IPS-18a (cell line): ENCODE results near the gene ARHGEF4.
A peak's percentile ranks its signal among the peaks of the same experiment; 100 is the strongest.

Experiments
- H3K27ac ChIP-seq: one replicate; pipeline ENCODE4 v1.5.1; 2013; ENCODE audit warnings: low read length
- H3K27me3 ChIP-seq: one replicate; pipeline ENCODE4 v1.6.1; 2013; ENCODE audit warnings: mild to moderate bottlenecking, low read length; ENCODE audit not compliant: control insufficient read depth, insufficient read depth
- H3K36me3 ChIP-seq: one replicate; pipeline ENCODE4 v1.6.1; 2013; ENCODE audit warnings: low read depth, low read length; ENCODE audit not compliant: control insufficient read depth
- H3K4me1 ChIP-seq: one replicate; pipeline ENCODE4 v1.6.1; 2013; ENCODE audit warnings: low read depth, low read length; ENCODE audit not compliant: control insufficient read depth
- H3K4me3 ChIP-seq: one replicate; pipeline ENCODE4 v1.5.1; 2013; ENCODE audit warnings: low read length
- H3K9ac ChIP-seq: one replicate; pipeline ENCODE4 v1.6.1; 2013; ENCODE audit warnings: mild to moderate bottlenecking, low read length, moderate library complexity
- H3K9me3 ChIP-seq: one replicate; pipeline ENCODE4 v1.6.1; 2013; ENCODE audit warnings: low read depth, low read length; ENCODE audit not compliant: control insufficient read depth

ARHGEF4 gene

DNA sequence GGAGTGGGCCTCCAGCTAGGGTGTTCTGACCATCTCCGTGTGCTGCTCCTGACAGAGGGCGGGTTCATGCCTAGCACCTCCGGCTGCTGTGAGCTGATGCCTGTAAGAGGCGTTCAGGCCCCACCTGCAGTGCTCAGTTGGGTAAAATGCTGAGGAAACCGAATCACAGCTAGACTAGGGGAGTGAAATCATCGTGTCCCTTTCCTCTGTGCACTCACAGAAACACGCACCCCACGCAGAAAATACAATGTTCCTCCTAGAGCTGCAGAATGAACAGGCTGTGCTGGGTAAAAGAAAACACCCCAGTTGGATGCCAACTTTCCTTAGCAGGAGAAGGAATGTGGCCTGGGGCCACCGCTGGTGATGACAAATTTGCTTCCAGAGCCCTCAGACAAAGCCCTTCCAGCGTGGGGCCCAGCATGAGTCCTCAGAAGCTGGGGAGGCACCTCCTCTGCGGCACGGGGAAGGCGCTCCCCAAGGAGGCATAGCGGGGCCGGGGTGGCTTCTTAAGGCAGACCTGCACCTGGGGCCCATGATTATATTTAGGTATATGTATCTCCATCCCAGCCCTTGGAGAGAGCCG lies 16.3 kb upstream of the ARHGEF4 start:
- no peaks in the 10 kb centered on the region for H3K36me3 ChIP-seq
- no peaks in the 10 kb centered on the region for H3K9me3 ChIP-seq
- no peaks in the 10 kb centered on the region for H3K27me3 ChIP-seq
- H3K4me1 ChIP-seq: peaks cover 22% of the 10 kb centered on the region
- peak overlapping the region; percentile 25 for H3K4me3 ChIP-seq
- H3K9ac ChIP-seq: no peak overlapping the region
- no peak overlapping the region for H3K27ac ChIP-seq

DNA sequence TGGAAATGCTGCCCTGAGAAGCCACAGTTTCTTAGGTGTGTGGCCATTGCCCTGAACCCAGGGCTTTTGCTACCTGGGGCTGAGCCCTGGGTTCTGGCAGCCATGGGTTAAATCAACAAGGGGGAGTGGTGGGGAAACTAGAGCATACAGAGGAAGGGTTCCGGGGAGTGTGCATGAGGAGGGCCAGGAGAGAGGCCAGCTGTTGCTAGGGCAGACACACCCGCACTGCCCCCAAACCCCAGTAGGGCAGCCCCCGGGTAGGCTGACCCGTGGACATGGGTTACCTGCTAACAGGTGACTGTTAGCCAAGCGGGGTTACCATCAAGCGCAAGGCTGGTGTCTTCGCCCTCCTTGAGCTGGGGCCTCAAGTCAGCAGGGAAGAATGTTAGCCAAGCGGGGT lies 14.8 kb upstream of the ARHGEF4 start:
- Histone ChIP-seq H3K9ac (no peak overlapping the region), H3K36me3 (no peaks in the 10 kb centered on the region), H3K27ac (no peak overlapping the region), H3K27me3 (no peaks in the 10 kb centered on the region), H3K4me1 (peaks cover 23% of the 10 kb centered on the region), H3K9me3 (no peaks in the 10 kb centered on the region), H3K4me3 (no peak overlapping the region)

DNA sequence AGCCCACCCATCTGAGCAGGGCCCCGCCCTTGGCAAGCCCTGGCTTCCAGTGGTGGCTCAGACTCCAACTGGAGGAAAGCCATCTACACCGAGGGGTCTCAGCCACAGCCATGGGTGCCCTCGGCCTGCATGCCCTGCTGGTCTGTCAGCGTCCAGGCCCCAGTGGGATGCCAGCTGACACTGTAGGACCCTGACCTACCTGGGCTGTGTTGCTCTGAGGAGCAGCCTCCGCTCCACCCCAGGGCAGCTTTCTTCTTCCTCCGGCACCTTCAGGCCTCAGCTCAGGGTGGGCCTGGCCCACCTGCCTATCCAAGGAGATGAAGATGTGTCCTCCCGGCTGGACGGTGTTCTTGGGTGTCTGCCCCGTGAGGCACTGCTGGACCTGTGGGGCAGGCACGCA lies 13.9 kb upstream of the ARHGEF4 start:
- Histone ChIP-seq H3K9ac (no peak overlapping the region), H3K9me3 (no peaks in the 10 kb centered on the region), H3K4me3 (no peak overlapping the region), H3K4me1 (peaks cover 32% of the 10 kb centered on the region), H3K27me3 (no peaks in the 10 kb centered on the region), H3K36me3 (no peaks in the 10 kb centered on the region), H3K27ac (no peak overlapping the region)

DNA sequence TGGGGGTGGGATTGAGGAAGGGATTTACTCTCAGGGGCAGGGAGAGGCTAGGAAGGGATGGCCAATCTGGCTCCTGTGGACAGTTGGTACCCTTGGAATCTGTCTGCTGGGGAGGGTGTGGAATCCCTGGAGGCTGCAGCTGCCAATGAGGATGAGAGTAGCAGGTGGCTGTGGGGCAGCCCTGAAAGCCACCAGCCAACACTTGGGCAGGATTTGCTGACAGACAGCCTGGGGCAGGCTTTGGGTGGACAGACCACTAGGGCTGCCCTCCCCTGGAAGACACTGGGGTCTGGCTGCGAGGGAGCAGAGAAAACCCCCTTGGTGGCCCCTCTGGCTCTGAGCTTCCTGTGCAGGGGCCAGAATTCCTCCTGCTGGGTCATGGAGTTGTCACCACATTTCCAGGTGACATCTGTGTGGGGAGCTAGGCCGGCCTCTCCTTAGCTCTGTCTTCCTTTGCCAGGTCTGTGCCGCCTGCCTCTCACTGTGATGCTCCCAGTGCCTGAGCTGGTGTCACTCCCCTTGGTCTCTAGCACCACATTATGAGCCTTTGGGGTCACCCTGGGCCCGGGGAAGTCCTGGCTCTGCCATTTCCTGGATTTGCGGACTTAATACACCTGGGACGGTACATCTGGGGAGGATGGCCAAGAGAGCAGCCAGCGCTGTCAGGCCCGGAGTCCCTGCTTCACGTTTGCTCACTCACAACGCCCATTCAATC lies 13.4 kb upstream of the ARHGEF4 start:
- H3K9me3 ChIP-seq: no peaks in the 10 kb centered on the region
- H3K9ac ChIP-seq: no peak overlapping the region
- H3K27ac ChIP-seq: no peak overlapping the region
- no peak overlapping the region for H3K4me3 ChIP-seq
- H3K27me3 ChIP-seq: no peaks in the 10 kb centered on the region
- H3K4me1 ChIP-seq: peaks cover 37% of the 10 kb centered on the region
- no peaks in the 10 kb centered on the region for H3K36me3 ChIP-seq

DNA sequence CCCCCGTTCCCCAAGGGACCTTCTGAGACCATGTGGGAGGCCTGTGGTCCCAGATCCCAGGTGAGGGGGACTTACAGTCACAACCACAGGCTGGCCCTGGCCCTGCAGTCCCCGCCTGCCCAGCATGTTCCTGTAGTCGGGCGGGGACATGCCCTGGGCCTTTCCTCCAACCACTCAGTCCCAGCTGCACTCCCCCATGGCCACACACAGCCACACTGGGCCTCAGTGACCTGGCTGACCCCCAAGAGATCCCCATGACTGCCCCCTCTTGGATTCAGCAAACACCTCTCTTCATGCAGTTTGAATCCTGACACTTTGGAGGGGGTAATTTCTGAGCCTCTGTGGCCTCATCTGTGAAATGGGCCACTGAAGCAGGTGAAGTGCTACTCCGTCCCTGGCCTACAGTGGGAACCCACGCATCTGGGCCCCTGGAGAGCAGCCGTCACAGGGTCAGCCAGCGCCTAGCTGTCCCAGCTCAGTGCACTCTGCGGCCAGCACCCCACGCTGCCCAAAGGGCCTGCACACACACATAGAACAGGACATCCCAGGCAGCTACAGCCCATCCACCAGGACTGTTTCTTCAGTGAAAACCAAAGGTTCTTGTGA lies 12.7 kb upstream of the ARHGEF4 start:
- Histone ChIP-seq H3K27ac (no peak overlapping the region), H3K9ac (no peak overlapping the region), H3K27me3 (no peaks in the 10 kb centered on the region), H3K4me3 (no peak overlapping the region), H3K4me1 (peaks cover 41% of the 10 kb centered on the region), H3K9me3 (no peaks in the 10 kb centered on the region), H3K36me3 (no peaks in the 10 kb centered on the region)

DNA sequence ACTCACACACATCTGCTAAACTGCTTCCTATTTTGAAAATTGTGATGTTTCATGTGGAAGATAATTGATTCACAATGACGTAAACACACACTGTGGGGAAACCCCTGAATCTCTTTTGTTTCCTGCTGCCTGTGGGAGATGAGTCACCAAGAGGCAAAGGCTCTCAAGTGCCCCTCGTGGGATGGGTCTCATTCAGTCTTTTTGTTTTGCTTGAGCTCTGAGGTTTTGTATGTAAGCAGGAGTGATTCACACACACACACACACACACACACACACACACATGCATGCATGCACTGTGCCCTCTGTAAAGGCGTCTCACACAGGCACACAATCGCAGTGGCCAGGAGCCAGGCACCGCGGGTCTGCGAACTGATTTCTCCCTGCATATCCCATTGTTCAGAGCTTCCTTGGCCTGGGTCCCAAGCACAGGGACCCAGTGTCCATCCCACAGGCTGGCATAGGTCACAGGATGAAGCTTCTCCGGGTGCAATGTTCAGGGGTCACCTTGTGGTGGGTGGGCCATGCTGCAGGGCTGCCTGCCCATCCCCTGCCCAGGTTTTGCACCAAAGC lies 12.1 kb upstream of the ARHGEF4 start:
- Histone ChIP-seq H3K9ac (no peak overlapping the region), H3K27me3 (no peaks in the 10 kb centered on the region), H3K4me1 (peaks cover 41% of the 10 kb centered on the region), H3K9me3 (no peaks in the 10 kb centered on the region), H3K36me3 (no peaks in the 10 kb centered on the region), H3K27ac (no peak overlapping the region), H3K4me3 (no peak overlapping the region)

DNA sequence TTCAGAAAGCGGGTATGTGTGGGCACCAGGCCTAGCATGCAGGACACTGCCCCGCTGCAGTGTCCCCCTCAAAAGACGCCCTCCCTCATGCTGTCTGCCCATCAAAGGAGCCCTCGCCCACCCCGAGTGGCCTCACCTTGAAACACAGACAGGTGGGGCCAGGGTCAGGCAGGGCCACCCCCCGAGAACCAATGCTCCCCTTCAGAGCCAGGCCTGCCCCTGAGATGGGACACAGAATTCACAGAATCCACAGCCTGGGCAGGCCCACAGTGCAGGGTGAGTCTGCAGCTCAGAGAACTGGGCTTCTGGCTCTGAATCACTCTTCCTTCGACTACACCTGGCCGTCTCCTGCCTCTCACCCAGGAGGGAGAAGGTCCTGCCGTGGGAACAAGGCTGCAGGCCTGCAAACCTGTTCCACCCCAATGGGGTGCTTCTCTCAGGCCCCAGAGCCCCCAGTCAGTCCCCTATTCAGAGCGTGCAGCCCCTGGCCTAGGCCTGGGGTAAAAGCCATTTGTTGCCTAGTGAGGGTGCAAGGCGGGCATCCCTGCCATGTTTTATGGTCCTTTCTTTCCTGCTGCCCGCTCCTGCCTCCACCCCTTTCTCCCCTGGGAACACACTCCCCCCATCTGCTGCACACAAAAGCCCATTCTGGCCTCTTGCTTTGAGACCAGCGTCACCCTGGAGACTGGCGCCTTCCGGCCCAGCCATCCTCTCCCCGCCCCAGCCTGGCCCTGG lies 11.3 kb upstream of the ARHGEF4 start:
- H3K4me1 ChIP-seq: peaks cover 33% of the 10 kb centered on the region
- H3K9ac ChIP-seq: no peak overlapping the region

DNA sequence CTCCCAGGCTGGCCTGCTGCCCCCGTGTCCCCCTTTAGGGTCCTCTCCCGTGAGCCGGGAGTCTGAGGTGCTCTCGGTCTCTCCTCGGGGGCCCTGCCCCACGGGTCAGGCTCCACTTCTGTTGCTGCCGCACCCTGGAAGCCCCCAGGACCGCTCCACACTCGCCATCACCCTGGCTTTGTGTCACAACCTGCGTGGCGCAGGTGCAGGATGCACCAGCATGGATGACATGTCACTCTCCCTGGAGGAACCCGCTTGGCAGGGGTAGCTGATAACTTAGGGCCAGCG lies 10.8 kb upstream of the ARHGEF4 start:
- no peak overlapping the region for H3K27ac ChIP-seq

More for the DNA sequence above, 11.3 kb upstream of the ARHGEF4 start:
- no peaks in the 10 kb centered on the region for H3K9me3 ChIP-seq
- H3K4me3 ChIP-seq: no peak overlapping the region
- H3K27me3 ChIP-seq: no peaks in the 10 kb centered on the region
- H3K36me3 ChIP-seq: no peaks in the 10 kb centered on the region
- H3K27ac ChIP-seq: no peak overlapping the region

DNA sequence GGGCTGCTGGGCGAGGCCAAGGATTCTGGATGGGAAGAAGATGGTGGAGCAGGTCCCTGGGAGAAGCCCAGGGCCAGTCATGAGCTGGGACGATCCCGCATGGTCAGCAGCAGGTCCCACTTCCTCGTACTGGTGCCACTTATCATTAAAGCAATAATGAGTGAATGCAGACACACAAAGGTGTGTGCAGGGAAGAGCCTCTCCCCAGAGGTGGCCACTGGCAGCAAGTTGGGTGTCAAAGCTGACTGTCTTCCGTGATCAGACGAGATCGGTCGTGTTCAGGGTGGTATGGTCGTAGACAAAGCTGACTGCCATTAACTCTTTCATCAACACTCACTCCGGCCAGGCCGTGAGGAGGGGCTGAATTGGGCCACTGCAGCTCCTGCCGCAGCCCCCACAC lies 10.3 kb upstream of the ARHGEF4 start:
- Histone ChIP-seq H3K9ac (no peak overlapping the region), H3K27ac (no peak overlapping the region), H3K9me3 (no peaks in the 10 kb centered on the region), H3K4me3 (no peak overlapping the region), H3K27me3 (no peaks in the 10 kb centered on the region), H3K36me3 (no peaks in the 10 kb centered on the region), H3K4me1 (peaks cover 30% of the 10 kb centered on the region)

More for the DNA sequence above, 10.8 kb upstream of the ARHGEF4 start:
- Histone ChIP-seq H3K9ac (no peak overlapping the region), H3K36me3 (no peaks in the 10 kb centered on the region), H3K9me3 (no peaks in the 10 kb centered on the region), H3K27me3 (no peaks in the 10 kb centered on the region), H3K4me3 (no peak overlapping the region), H3K4me1 (peaks cover 30% of the 10 kb centered on the region)

DNA sequence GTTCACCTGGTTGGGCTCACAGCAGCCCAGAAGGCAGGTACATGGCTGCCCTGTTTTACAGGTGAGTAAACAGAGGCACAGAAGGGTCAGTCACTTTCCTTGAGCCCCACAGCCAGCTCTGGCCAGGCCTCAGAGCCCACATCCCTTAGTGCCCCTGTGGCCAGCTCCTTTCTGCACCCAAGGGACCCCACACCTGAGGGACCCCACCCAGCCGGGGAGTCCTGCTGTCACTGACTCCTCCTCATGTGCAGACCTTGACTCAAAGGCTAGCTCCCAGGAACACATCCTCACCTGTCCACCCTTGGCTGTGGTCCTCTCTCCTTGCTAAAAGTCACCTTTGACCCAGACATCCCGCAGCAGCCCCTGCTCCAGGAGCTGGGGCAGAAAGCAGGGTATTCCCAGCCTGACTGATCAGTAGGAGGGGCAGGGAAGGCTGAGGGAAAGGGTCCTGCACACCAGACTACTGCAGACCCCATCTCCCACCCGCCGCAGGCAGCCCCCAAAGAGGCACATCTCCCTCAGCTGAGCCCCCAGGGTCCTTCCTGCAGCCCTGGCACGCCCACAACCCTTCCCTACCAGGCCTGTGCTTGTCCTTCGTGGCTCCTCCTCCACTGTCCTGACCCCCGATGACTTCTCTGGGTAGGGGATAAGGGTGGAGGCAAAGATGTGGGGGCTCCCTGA lies 9.8 kb upstream of the ARHGEF4 start:
- H3K9ac ChIP-seq: no peak overlapping the region
- peaks cover 26% of the 10 kb centered on the region for H3K4me1 ChIP-seq
- no peaks in the 10 kb centered on the region for H3K36me3 ChIP-seq
- no peaks in the 10 kb centered on the region for H3K27me3 ChIP-seq
- H3K9me3 ChIP-seq: no peaks in the 10 kb centered on the region
- no peak overlapping the region for H3K27ac ChIP-seq
- H3K4me3 ChIP-seq: no peak overlapping the region
